GM23338 (cell line): ENCODE measurements around the gene OR5H14. TPM values are rescaled to one million over a fixed set of nuclear protein-coding genes. Genes with fewer than 3 reads are reported as not detected.

ENCODE experiments used
- ATAC-seq: fragments of 200-7000 bp; cut with Tn5 transposase; 3 replicates; pipeline ENCODE4 v1.9.1; 2020
- DNase-seq: peaks from one replicate; pipeline ENCODE4 v3.0.0-alpha.2; 2015; ENCODE audit warnings: low spot score
- H2AFZ ChIP-seq: fragments of 200-600 bp; sonication (generic); 2 replicates; pipeline ENCODE4 v1.8.0; 2016; ENCODE audit warnings: antibody characterized with exemption, mild to moderate bottlenecking, moderate library complexity
- H3F3A ChIP-seq: fragments of 200-600 bp; sonication (generic); replicated peaks from 2 replicates; pipeline ENCODE4 v1.8.0; 2017; ENCODE audit warnings: antibody characterized with exemption, mixed run types, low read depth
- H3K27ac ChIP-seq: fragments of 200-600 bp; sonication (generic); 2 replicates; pipeline ENCODE4 v1.6.1; 2016; ENCODE audit warnings: low read depth
- H3K27me3 ChIP-seq: fragments of 200-600 bp; sonication (generic); 2 replicates; pipeline ENCODE4 v1.8.0; 2016; ENCODE audit warnings: mild to moderate bottlenecking, mixed run types, moderate library complexity; ENCODE audit not compliant: insufficient read depth
- H3K36me3 ChIP-seq: fragments of 200-600 bp; sonication (generic); 2 replicates; pipeline ENCODE4 v1.8.0; 2016; ENCODE audit warnings: mild to moderate bottlenecking; ENCODE audit not compliant: insufficient read depth
- H3K4me1 ChIP-seq: fragments of 200-600 bp; sonication (generic); 2 replicates; pipeline ENCODE4 v1.8.0; 2016; ENCODE audit warnings: mild to moderate bottlenecking, moderate library complexity; ENCODE audit not compliant: insufficient read depth
- H3K4me2 ChIP-seq: fragments of 200-600 bp; sonication (generic); 2 replicates; pipeline ENCODE4 v1.7.1; 2017; ENCODE audit warnings: mixed run types
- H3K4me3 ChIP-seq: fragments of 200-600 bp; sonication (generic); 2 replicates; pipeline ENCODE4 v1.6.1; 2016; ENCODE audit warnings: mixed run types
- H3K79me2 ChIP-seq: fragments of 200-600 bp; sonication (generic); replicated peaks from 2 replicates; pipeline ENCODE4 v1.8.0; 2017; ENCODE audit warnings: mild to moderate bottlenecking; ENCODE audit not compliant: insufficient read depth
- H3K9me2 ChIP-seq: fragments of 200-600 bp; sonication (generic); 2 replicates; pipeline ENCODE4 v1.8.0; 2017; ENCODE audit not compliant: insufficient read depth
- H4K20me1 ChIP-seq: fragments of 200-600 bp; sonication (generic); replicated peaks from 2 replicates; pipeline ENCODE4 v1.8.0; 2017; ENCODE audit warnings: mild to moderate bottlenecking; ENCODE audit not compliant: insufficient read depth
- H3K27ac Mint-ChIP-seq: 2 replicates; pipeline ENCODE4 v1.8.0; 2020; ENCODE audit warnings: inconsistent platforms, mild to moderate bottlenecking, moderate library complexity, mixed read lengths
- H3K27me3 Mint-ChIP-seq: 3 replicates; pipeline ENCODE4 v1.8.0; 2022; ENCODE audit warnings: low read depth, mild to moderate bottlenecking, moderate library complexity, mixed read lengths, inconsistent platforms; ENCODE audit not compliant: insufficient read depth, poor library complexity
- H3K36me3 Mint-ChIP-seq: 3 replicates; pipeline ENCODE4 v1.8.0; 2021; ENCODE audit warnings: low read depth, mild to moderate bottlenecking, inconsistent platforms, moderate library complexity, mixed read lengths
- H3K4me1 Mint-ChIP-seq: 3 replicates; pipeline ENCODE4 v1.8.0; 2020; ENCODE audit warnings: mild to moderate bottlenecking, inconsistent platforms, mixed read lengths
- H3K4me3 Mint-ChIP-seq: 3 replicates; pipeline ENCODE4 v1.8.0; 2021; ENCODE audit warnings: moderate library complexity, mild to moderate bottlenecking, inconsistent platforms, mixed read lengths
- H3K9me3 Mint-ChIP-seq: 3 replicates; pipeline ENCODE4 v1.8.0; 2020; ENCODE audit warnings: moderate library complexity, mild to moderate bottlenecking, inconsistent platforms, mixed read lengths
- CREB1 ChIP-seq: fragments of 250-450 bp; sonication (Bioruptor Pico); IDR thresholded peaks from 2 replicates; pipeline ENCODE4 v1.5.0; 2020; ENCODE audit warnings: low read depth, mild to moderate bottlenecking, moderate library complexity
- ETS1 ChIP-seq: IDR thresholded peaks from 2 replicates; pipeline ENCODE4 v1.6.1; 2016; ENCODE audit warnings: antibody characterized with exemption
- EZH2 ChIP-seq: fragments of 200-600 bp; sonication (generic); IDR thresholded peaks from one replicate; pipeline ENCODE4 v1.8.0; 2017; ENCODE audit warnings: antibody characterized with exemption, mild to moderate bottlenecking, low read depth; ENCODE audit not compliant: unreplicated experiment
- EZH2phosphoT487 ChIP-seq: fragments of 200-600 bp; sonication (generic); IDR thresholded peaks from one replicate; pipeline ENCODE4 v1.8.1; 2018; ENCODE audit warnings: antibody characterized with exemption; ENCODE audit not compliant: unreplicated experiment
- JUNB ChIP-seq: IDR thresholded peaks from one replicate; pipeline ENCODE4 v1.6.1; 2016; ENCODE audit warnings: antibody characterized with exemption; ENCODE audit not compliant: unreplicated experiment
- NANOG ChIP-seq: IDR thresholded peaks from 2 replicates; pipeline ENCODE4 v1.6.1; 2016; ENCODE audit warnings: antibody characterized with exemption, borderline replicate concordance
- POLR2AphosphoS5 ChIP-seq: IDR thresholded peaks from 2 replicates; pipeline ENCODE4 v1.6.1; 2016; ENCODE audit warnings: antibody characterized with exemption, low read depth
- REST ChIP-seq: IDR thresholded peaks from one replicate; pipeline ENCODE4 v1.6.1; 2018; ENCODE audit warnings: antibody characterized with exemption; ENCODE audit not compliant: unreplicated experiment
- STAT1 ChIP-seq: IDR thresholded peaks from one replicate; pipeline ENCODE4 v1.6.1; 2016; ENCODE audit warnings: antibody characterized with exemption; ENCODE audit not compliant: unreplicated experiment
- ZNF114 ChIP-seq: fragments of 250-450 bp; sonication (Bioruptor Pico); IDR thresholded peaks from 2 replicates; pipeline ENCODE4 v1.5.0; 2020; ENCODE audit warnings: mild to moderate bottlenecking, moderate library complexity
- ZNF331 ChIP-seq: fragments of 250-450 bp; sonication (Bioruptor Pico); IDR thresholded peaks from 2 replicates; pipeline ENCODE4 v1.5.0; 2020; ENCODE audit warnings: low read depth, mild to moderate bottlenecking, moderate library complexity
- polyA plus RNA-seq: library from polyadenylated mRNA; unstranded; fragments of >200 nt; fragmentation: Nextera tagmentation; extraction: Ambion mirVana; gene quantifications from 2 replicates; pipeline ENCODE4 v1.2.1, GENCODE V29; 2016
- total RNA-seq: library from RNA; depleted of rRNA; stranded (reverse); fragments of >200 nt; shearing (Covaris generic); gene quantifications from 2 replicates; pipeline ENCODE4 v1.2.3, GENCODE V29; 2014
- TF ChIP-seq, protein P1 (sequence below), 2 experiments: fragments of 200-600 bp in 1 of 2; sonication (generic) in 1 of 2; conservative IDR thresholded peaks; 2 replicates each; pipeline versions ENCODE4 v1.5.1 to v1.6.1; 2016 to 2017; ENCODE audit warnings: antibody characterized with exemption in 2 of 2, low read depth in 2 of 2, mild to moderate bottlenecking in 2 of 2, moderate library complexity in 1 of 2
- TF ChIP-seq, protein P2 (sequence below): fragments of 250-450 bp; sonication (Bioruptor Pico); IDR thresholded peaks from 2 replicates; pipeline ENCODE4 v1.5.0; 2020; ENCODE audit warnings: mild to moderate bottlenecking, moderate library complexity

OR5H14 gene
- total and polyA plus RNA-seq, 2 experiments from 2014 or later = 0.05 TPM; not detected in 1

GRCh38 chr3:98166396-98166795, 19.1 kb downstream of the OR5H14 start, which contains the start of gene OR5H15:
OR5H15 (plus strand) TSS chr3:98166696; CDS start chr3:98168700, 2,004 bp downstream.
- no peak within 1 kb of the TSS for H3K4me3 ChIP-seq
- no peaks in the 10 kb centered on the region for H3K79me2 ChIP-seq
- no peaks in the 10 kb centered on the region for H3K27me3 ChIP-seq
- H3K27ac Mint-ChIP-seq = no peak within 1 kb of the TSS
- H3K9me2 ChIP-seq = no peaks in the 10 kb centered on the region; the same call in none of the 2 replicates
- H2AFZ ChIP-seq = no peak within 1 kb of the TSS
- DNase-seq (no peak), ATAC-seq (no peak)
- no peaks in the 10 kb centered on the region for H3K36me3 ChIP-seq
- H3K4me1 ChIP-seq = no peaks in the 10 kb centered on the region
- no peak within 1 kb of the TSS for H3K27ac ChIP-seq
- H3K4me2 ChIP-seq = no peak within 1 kb of the TSS
- peaks cover 1% of the 10 kb centered on the region for H3K27me3 Mint-ChIP-seq
- no peaks in the 10 kb centered on the region for H3K9me3 Mint-ChIP-seq
- H3K36me3 Mint-ChIP-seq = no peaks in the 10 kb centered on the region
- no peak within 1 kb of the TSS for H3K4me3 Mint-ChIP-seq
- no peaks in the 10 kb centered on the region for H3K4me1 Mint-ChIP-seq
- TF ChIP-seq STAT1 (no peak), REST (no peak), NANOG (no peak), ZNF114 (CRISPR knock-in tag) (no peak), CREB1 (no peak), EZH2 (no peak), ZNF331 (no peak), EZH2phosphoT487 (no peak), ETS1 (no peak), POLR2AphosphoS5 (no peak), JUNB (no peak)
- TF ChIP-seq, protein P1, sequence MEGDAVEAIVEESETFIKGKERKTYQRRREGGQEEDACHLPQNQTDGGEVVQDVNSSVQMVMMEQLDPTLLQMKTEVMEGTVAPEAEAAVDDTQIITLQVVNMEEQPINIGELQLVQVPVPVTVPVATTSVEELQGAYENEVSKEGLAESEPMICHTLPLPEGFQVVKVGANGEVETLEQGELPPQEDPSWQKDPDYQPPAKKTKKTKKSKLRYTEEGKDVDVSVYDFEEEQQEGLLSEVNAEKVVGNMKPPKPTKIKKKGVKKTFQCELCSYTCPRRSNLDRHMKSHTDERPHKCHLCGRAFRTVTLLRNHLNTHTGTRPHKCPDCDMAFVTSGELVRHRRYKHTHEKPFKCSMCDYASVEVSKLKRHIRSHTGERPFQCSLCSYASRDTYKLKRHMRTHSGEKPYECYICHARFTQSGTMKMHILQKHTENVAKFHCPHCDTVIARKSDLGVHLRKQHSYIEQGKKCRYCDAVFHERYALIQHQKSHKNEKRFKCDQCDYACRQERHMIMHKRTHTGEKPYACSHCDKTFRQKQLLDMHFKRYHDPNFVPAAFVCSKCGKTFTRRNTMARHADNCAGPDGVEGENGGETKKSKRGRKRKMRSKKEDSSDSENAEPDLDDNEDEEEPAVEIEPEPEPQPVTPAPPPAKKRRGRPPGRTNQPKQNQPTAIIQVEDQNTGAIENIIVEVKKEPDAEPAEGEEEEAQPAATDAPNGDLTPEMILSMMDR (conservative IDR thresholded peaks at IDR 0.05; ENCODE audit: low read depth in 2 of 2) = no peak
- TF ChIP-seq, protein P2, sequence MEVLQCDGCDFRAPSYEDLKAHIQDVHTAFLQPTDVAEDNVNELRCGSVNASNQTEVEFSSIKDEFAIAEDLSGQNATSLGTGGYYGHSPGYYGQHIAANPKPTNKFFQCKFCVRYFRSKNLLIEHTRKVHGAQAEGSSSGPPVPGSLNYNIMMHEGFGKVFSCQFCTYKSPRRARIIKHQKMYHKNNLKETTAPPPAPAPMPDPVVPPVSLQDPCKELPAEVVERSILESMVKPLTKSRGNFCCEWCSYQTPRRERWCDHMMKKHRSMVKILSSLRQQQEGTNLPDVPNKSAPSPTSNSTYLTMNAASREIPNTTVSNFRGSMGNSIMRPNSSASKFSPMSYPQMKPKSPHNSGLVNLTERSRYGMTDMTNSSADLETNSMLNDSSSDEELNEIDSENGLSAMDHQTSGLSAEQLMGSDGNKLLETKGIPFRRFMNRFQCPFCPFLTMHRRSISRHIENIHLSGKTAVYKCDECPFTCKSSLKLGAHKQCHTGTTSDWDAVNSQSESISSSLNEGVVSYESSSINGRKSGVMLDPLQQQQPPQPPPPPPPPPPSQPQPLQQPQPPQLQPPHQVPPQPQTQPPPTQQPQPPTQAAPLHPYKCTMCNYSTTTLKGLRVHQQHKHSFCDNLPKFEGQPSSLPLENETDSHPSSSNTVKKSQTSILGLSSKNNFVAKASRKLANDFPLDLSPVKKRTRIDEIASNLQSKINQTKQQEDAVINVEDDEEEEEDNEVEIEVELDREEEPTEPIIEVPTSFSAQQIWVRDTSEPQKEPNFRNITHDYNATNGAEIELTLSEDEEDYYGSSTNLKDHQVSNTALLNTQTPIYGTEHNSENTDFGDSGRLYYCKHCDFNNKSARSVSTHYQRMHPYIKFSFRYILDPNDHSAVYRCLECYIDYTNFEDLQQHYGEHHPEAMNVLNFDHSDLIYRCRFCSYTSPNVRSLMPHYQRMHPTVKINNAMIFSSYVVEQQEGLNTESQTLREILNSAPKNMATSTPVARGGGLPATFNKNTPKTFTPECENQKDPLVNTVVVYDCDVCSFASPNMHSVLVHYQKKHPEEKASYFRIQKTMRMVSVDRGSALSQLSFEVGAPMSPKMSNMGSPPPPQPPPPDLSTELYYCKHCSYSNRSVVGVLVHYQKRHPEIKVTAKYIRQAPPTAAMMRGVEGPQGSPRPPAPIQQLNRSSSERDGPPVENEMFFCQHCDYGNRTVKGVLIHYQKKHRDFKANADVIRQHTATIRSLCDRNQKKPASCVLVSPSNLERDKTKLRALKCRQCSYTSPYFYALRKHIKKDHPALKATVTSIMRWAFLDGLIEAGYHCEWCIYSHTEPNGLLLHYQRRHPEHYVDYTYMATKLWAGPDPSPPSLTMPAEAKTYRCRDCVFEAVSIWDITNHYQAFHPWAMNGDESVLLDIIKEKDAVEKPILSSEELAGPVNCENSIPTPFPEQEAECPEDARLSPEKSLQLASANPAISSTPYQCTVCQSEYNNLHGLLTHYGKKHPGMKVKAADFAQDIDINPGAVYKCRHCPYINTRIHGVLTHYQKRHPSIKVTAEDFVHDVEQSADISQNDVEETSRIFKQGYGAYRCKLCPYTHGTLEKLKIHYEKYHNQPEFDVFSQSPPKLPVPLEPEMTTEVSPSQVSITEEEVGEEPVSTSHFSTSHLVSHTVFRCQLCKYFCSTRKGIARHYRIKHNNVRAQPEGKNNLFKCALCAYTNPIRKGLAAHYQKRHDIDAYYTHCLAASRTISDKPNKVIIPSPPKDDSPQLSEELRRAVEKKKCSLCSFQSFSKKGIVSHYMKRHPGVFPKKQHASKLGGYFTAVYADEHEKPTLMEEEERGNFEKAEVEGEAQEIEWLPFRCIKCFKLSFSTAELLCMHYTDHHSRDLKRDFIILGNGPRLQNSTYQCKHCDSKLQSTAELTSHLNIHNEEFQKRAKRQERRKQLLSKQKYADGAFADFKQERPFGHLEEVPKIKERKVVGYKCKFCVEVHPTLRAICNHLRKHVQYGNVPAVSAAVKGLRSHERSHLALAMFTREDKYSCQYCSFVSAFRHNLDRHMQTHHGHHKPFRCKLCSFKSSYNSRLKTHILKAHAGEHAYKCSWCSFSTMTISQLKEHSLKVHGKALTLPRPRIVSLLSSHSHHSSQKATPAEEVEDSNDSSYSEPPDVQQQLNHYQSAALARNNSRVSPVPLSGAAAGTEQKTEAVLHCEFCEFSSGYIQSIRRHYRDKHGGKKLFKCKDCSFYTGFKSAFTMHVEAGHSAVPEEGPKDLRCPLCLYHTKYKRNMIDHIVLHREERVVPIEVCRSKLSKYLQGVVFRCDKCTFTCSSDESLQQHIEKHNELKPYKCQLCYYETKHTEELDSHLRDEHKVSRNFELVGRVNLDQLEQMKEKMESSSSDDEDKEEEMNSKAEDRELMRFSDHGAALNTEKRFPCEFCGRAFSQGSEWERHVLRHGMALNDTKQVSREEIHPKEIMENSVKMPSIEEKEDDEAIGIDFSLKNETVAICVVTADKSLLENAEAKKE (CRISPR knock-in tag) = no peak
- no peaks in the 10 kb centered on the region for H3F3A ChIP-seq
- no peaks in the 10 kb centered on the region for H4K20me1 ChIP-seq
